ENCODE measurements around the gene USP17L30.
"Not testable (repeated sequence)": the region's sequence is repeated elsewhere in the genome, so short reads cannot be mapped to it uniquely, and the experiment has no call there.

- TF ChIP-seq POLR2A, POU2F2 (IDR thresholded peaks at IDR 0.05; ENCODE audit: low read depth, low read length): not testable (repeated sequence)
Observed at GRCh38 chr4:9389001-9389400, 26.1 kb downstream of the USP17L30 start.
